SK-N-SH (cell line): Measurements from ENCODE around the gene MRPL41.

Source experiments
- FOXM1 ChIP-seq: IDR thresholded peaks from 2 replicates; pipeline ENCODE4 v1.4.0; 2012; ENCODE audit warnings: low read depth, mild to moderate bottlenecking
- JUND ChIP-seq: IDR thresholded peaks from 2 replicates; pipeline ENCODE4 v1.4.0; 2012
- NFIC ChIP-seq: IDR thresholded peaks from 2 replicates; pipeline ENCODE4 v1.4.0; 2012; ENCODE audit warnings: borderline replicate concordance
- NRF1 ChIP-seq: IDR thresholded peaks from 2 replicates; pipeline ENCODE4 v1.6.1; 2012; ENCODE audit warnings: low read depth, mild to moderate bottlenecking, low read length
- RAD21 ChIP-seq: IDR thresholded peaks from 2 replicates; pipeline ENCODE4 v1.6.1; 2012; ENCODE audit warnings: mild to moderate bottlenecking, low read length
- TAF1 ChIP-seq: IDR thresholded peaks from 2 replicates; pipeline ENCODE4 v1.6.1; 2012; ENCODE audit warnings: low read depth, mild to moderate bottlenecking, low read length, moderate library complexity, borderline replicate concordance
- TCF12 ChIP-seq: IDR thresholded peaks from 2 replicates; pipeline ENCODE4 v1.4.0; 2012
- TEAD4 ChIP-seq: IDR thresholded peaks from 2 replicates; pipeline ENCODE4 v1.4.0; 2012; ENCODE audit warnings: mild to moderate bottlenecking, borderline replicate concordance; ENCODE audit not compliant: insufficient read depth
- YY1 ChIP-seq: IDR thresholded peaks from 2 replicates; pipeline ENCODE4 v1.4.0; 2012; ENCODE audit warnings: low read depth, mild to moderate bottlenecking
- TF ChIP-seq, protein P1 (sequence below): fragments of 200-600 bp; sonication (generic); IDR thresholded peaks from 2 replicates; pipeline ENCODE4 v1.6.1; 2017; ENCODE audit warnings: antibody characterized with exemption, mild to moderate bottlenecking, moderate library complexity
- TF ChIP-seq, protein P2 (sequence below): IDR thresholded peaks from 2 replicates; pipeline ENCODE4 v1.4.0; 2012; ENCODE audit warnings: low read depth
- TF ChIP-seq, protein P3 (sequence below): IDR thresholded peaks from 2 replicates; pipeline ENCODE4 v1.6.1; 2012; ENCODE audit warnings: mild to moderate bottlenecking, low read depth, low read length, moderate library complexity

DNA sequence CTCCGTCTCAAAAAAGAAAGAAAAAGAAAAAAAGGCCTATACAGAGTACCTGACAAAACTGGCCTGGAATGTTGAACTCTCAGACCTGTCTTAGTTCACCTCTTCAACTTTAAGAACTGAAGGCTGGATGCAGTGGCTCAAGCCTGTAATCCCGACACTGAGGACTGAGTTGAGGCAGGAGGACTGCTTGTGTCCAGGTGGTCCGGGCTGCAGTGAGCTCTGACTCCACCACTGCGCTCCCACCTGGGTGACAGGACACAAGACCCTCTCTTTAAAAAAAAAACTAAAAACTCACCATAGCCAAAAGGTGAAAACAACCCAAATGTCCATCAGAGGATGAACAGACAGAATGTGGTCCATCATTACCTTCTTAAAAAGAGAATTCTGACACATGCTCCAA, 6.4 kb downstream of the MRPL41 start:
- TF ChIP-seq, protein P1, sequence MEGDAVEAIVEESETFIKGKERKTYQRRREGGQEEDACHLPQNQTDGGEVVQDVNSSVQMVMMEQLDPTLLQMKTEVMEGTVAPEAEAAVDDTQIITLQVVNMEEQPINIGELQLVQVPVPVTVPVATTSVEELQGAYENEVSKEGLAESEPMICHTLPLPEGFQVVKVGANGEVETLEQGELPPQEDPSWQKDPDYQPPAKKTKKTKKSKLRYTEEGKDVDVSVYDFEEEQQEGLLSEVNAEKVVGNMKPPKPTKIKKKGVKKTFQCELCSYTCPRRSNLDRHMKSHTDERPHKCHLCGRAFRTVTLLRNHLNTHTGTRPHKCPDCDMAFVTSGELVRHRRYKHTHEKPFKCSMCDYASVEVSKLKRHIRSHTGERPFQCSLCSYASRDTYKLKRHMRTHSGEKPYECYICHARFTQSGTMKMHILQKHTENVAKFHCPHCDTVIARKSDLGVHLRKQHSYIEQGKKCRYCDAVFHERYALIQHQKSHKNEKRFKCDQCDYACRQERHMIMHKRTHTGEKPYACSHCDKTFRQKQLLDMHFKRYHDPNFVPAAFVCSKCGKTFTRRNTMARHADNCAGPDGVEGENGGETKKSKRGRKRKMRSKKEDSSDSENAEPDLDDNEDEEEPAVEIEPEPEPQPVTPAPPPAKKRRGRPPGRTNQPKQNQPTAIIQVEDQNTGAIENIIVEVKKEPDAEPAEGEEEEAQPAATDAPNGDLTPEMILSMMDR: no peak
- TF ChIP-seq YY1 (no peak), JUND (no peak), NRF1 (no peak), TCF12 (no peak), TAF1 (no peak), NFIC (no peak), RAD21 (no peak), FOXM1 (no peak), TEAD4 (no peak)
- TF ChIP-seq, protein P2, sequence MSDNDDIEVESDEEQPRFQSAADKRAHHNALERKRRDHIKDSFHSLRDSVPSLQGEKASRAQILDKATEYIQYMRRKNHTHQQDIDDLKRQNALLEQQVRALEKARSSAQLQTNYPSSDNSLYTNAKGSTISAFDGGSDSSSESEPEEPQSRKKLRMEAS: no peak
- TF ChIP-seq, protein P3, sequence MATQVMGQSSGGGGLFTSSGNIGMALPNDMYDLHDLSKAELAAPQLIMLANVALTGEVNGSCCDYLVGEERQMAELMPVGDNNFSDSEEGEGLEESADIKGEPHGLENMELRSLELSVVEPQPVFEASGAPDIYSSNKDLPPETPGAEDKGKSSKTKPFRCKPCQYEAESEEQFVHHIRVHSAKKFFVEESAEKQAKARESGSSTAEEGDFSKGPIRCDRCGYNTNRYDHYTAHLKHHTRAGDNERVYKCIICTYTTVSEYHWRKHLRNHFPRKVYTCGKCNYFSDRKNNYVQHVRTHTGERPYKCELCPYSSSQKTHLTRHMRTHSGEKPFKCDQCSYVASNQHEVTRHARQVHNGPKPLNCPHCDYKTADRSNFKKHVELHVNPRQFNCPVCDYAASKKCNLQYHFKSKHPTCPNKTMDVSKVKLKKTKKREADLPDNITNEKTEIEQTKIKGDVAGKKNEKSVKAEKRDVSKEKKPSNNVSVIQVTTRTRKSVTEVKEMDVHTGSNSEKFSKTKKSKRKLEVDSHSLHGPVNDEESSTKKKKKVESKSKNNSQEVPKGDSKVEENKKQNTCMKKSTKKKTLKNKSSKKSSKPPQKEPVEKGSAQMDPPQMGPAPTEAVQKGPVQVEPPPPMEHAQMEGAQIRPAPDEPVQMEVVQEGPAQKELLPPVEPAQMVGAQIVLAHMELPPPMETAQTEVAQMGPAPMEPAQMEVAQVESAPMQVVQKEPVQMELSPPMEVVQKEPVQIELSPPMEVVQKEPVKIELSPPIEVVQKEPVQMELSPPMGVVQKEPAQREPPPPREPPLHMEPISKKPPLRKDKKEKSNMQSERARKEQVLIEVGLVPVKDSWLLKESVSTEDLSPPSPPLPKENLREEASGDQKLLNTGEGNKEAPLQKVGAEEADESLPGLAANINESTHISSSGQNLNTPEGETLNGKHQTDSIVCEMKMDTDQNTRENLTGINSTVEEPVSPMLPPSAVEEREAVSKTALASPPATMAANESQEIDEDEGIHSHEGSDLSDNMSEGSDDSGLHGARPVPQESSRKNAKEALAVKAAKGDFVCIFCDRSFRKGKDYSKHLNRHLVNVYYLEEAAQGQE: no peak
